Stimulated activated CD4-positive, alpha-beta T cell treated with anti-CD3 and anti-CD28 coated beads, Interleukin-2, amount 100 ng/mL, for 48 hours (primary cell): Measurements from ENCODE around the gene GVQW3.

Source experiments
- DNase-seq, 2 donors: peaks; one replicate each; pipeline ENCODE4 v3.0.0-alpha.2; 2020

The GVQW3 gene

GRCh38 chr11:76380977-76381719, at the start of gene GVQW3, which contains the start of gene THAP12:
GVQW3 (plus strand) TSS chr11:76381323; CDS start chr11:76381829, 506 bp downstream.
THAP12 (minus strand) TSS chr11:76381132; CDS start chr11:76380836, 296 bp downstream.
- peak; percentile 91 to 95 for DNase-seq

GRCh38 chr11:76334826-76335389, 46.2 kb upstream of the GVQW3 start:
- DNase-seq: no peak

GRCh38 chr11:76335842-76336241, 45.3 kb upstream of the GVQW3 start:
- no peak for DNase-seq

- DNase-seq: no peak
Observed at GRCh38 chr11:76336597-76336996, 44.5 kb upstream of the GVQW3 start.

GRCh38 chr11:76337469-76337868, 43.7 kb upstream of the GVQW3 start:
- DNase-seq: no peak

GRCh38 chr11:76337923-76338322, 43.2 kb upstream of the GVQW3 start:
- no peak for DNase-seq

GRCh38 chr11:76339221-76339620, 41.9 kb upstream of the GVQW3 start:
- DNase-seq: no peak

GRCh38 chr11:76347466-76347865, 33.7 kb upstream of the GVQW3 start:
- DNase-seq: no peak

- DNase-seq: no peak
Observed at GRCh38 chr11:76348348-76348747, 32.8 kb upstream of the GVQW3 start.

GRCh38 chr11:76355172-76355571, 26.0 kb upstream of the GVQW3 start:
- DNase-seq: no peak

- DNase-seq: no peak
Observed at GRCh38 chr11:76361374-76361773, 19.7 kb upstream of the GVQW3 start.

- DNase-seq: no peak
Observed at GRCh38 chr11:76361776-76362175, 19.3 kb upstream of the GVQW3 start.

- no peak for DNase-seq
Observed at GRCh38 chr11:76362716-76363115, 18.4 kb upstream of the GVQW3 start.

- DNase-seq: no peak
Observed at GRCh38 chr11:76365038-76365679, 16.0 kb upstream of the GVQW3 start.

- no peak for DNase-seq
Observed at GRCh38 chr11:76368490-76368889, 12.6 kb upstream of the GVQW3 start.

GRCh38 chr11:76369406-76369805, 11.7 kb upstream of the GVQW3 start:
- no peak for DNase-seq

- DNase-seq: peak in 1 of 2 donors; percentile 19
Observed at GRCh38 chr11:76371170-76371569, 10.0 kb upstream of the GVQW3 start.

GRCh38 chr11:76376746-76377558, 4.2 kb upstream of the GVQW3 start:
- DNase-seq: no peak

GRCh38 chr11:76379807-76380158, 1.3 kb upstream of the GVQW3 start:
- no peak for DNase-seq

- peak; percentile 44 to 47 for DNase-seq
Observed at GRCh38 chr11:76380159-76380976, 755 bp upstream of the GVQW3 start.

GRCh38 chr11:76382209-76382608, 1.1 kb downstream of the GVQW3 start:
- DNase-seq: no peak

- DNase-seq: no peak
Observed at GRCh38 chr11:76385903-76386302, 4.8 kb downstream of the GVQW3 start.
